HEK293 (cell line): ENCODE data around the gene PRKCZ.

Experiments used
- REST ChIP-seq: fragments of 450-650 bp; formaldehyde crosslinking; IDR thresholded peaks from 2 replicates; pipeline ENCODE4 v1.5.1; 2016; ENCODE audit warnings: missing biosample characterization, missing genetic modification characterization
- YY1 ChIP-seq: fragments of 450-650 bp; formaldehyde crosslinking; IDR thresholded peaks from 2 replicates; pipeline ENCODE4 v1.5.1; 2018; ENCODE audit warnings: missing biosample characterization, missing genetic modification characterization
- ZNF223 ChIP-seq: fragments of 450-650 bp; formaldehyde crosslinking; IDR thresholded peaks from 2 replicates; pipeline ENCODE4 v1.5.1; 2016; ENCODE audit warnings: missing biosample characterization, missing genetic modification characterization
- ZNF26 ChIP-seq: fragments of 450-650 bp; formaldehyde crosslinking; IDR thresholded peaks from 2 replicates; pipeline ENCODE4 v1.5.1; 2016; ENCODE audit warnings: missing biosample characterization, missing genetic modification characterization

- no peak for TF ChIP-seq YY1 (tag by site-specific recombination)
- TF ChIP-seq ZNF223 (tag by site-specific recombination) = no peak
- TF ChIP-seq REST (tag by site-specific recombination) = no peak
- no peak for TF ChIP-seq ZNF26
Measured at GRCh38 chr1:2093055-2093454, 42.8 kb downstream of the PRKCZ start.
